ENCODE results near the gene ZNF503. TPM values are rescaled to one million over a fixed set of nuclear protein-coding genes. Genes with fewer than 3 reads are reported as not detected.

ZNF503 gene, protein sequence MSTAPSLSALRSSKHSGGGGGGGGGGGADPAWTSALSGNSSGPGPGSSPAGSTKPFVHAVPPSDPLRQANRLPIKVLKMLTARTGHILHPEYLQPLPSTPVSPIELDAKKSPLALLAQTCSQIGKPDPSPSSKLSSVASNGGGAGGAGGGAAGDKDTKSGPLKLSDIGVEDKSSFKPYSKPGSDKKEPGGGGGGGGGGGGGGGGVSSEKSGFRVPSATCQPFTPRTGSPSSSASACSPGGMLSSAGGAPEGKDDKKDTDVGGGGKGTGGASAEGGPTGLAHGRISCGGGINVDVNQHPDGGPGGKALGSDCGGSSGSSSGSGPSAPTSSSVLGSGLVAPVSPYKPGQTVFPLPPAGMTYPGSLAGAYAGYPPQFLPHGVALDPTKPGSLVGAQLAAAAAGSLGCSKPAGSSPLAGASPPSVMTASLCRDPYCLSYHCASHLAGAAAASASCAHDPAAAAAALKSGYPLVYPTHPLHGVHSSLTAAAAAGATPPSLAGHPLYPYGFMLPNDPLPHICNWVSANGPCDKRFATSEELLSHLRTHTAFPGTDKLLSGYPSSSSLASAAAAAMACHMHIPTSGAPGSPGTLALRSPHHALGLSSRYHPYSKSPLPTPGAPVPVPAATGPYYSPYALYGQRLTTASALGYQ
- total RNA-seq: 6.7 and 16.4 TPM in 2 replicates

DNA sequence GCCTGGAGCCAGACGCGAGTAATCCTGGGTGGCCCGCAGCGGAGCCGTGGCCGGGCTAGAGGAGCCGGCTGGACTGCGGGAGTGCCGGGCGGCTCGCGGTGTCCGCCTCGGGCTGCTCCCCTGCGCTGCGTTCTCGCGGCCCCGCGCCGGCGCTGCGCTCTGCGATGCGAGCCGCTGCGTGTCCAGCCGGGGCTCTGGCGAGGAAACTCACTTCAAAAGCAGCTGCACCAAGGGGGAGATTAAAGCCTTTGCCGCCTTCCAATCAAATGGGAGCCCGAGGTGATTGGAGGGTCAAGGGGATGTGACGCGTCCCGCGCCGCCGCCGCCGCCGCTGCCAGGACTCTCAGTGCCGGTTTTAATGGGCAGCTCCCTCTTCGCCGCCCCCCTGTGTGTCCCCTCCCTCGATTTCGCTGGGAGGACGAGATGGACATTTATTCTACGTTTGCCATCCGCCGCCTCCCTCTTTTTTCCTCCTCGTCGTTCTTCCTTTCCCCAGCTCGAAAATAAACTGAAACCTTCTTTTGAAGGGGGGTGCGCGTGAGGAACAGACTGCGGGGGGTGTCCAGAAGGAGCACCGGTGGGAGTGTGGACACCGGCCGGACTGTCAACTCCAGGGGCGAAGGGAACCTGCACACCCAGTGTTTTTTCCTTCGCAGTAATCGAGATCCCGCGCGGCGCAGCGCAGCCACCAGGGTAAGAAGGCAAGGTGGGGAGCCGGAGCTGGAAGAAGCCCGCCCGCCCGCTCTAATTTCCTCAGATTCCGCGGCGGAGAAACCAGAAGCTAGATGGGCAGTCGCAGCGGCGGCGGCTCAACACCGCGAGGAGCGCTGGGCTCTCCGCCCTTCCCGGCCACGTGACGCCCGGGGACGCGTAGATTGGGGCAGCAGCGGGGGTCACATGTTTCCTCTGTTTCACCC lies at the start of gene ZNF503:
TSS of gene ZNF503 (minus strand) at position 196 of the 917 bp plus-strand sequence. CDS start 345 bp downstream, outside the sequence.

DNA sequence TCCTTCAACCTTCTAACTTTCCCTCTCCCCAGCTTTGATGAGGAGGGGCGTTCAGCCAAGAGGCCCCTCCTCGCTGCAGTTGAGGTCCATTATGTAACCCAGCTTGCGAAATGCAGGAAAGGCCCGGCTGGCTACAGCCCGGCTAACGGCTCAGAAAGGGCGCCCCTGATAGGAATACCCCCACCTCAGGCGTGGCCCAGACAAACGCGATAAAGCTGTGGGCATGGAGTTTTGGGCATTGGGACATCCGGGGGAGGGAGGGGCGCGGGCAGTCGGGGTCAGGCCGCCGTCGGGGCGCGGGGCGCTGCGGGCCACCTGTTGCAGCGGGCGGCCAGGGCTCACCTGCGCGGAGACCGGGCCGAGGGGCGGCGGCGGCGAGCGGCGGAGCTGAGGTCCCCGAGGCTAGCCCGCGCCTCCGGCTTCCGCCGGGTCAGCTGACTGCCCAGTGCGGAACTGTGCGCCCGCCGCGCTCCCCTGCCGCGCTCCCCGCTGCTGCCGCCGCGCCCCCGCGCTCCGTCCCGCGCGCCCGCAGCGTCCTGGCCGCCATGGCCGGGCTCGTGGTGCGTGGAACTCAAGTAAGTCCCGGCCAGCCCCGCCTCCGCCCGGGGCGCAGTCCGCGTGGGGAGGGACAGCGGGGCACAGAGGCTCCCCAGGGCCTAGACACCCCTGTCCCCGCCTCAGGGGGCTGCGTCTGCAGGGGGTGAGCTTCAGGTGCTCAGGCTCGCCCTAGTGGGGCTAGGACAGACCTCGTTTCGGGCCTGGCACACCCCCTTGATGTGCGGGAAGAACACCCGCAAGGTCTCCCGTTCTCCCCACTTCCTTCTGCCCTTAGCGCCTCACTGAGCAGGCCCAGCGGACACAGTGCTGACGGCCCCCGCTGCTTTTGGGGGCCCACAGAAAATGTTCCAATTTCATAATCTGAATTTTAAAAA lies 29.9 kb upstream of the ZNF503 start, which contains the start of gene LRMDA:
TSS of gene LRMDA (plus strand) at position 445 of the 932 bp plus-strand sequence.

Other genes starting within 250 kb of the ZNF503 start
- 85.5 and 98.0 TPM in 2 replicates for gene VDAC2, start 191.0 kb downstream of the ZNF503 start, total RNA-seq
- gene COMTD1, start 165.8 kb downstream of the ZNF503 start, total RNA-seq: 7.0 and 12.8 TPM in 2 replicates
- 0.77 and 3.8 TPM in 2 replicates for gene LRMDA, start 29.9 kb upstream of the ZNF503 start, total RNA-seq